ENCODE results near the gene LZIC. TPM values are rescaled to one million over a fixed set of nuclear protein-coding genes. Genes with fewer than 3 reads are reported as not detected.
A peak's percentile ranks its signal among the peaks of the same experiment; 100 is the strongest.
"Not testable (repeated sequence)": the region's sequence is repeated elsewhere in the genome, so short reads cannot be mapped to it uniquely, and the experiment has no call there.

Gene LZIC
- 29.1 and 31.0 TPM in 2 replicates for total RNA-seq

DNA sequence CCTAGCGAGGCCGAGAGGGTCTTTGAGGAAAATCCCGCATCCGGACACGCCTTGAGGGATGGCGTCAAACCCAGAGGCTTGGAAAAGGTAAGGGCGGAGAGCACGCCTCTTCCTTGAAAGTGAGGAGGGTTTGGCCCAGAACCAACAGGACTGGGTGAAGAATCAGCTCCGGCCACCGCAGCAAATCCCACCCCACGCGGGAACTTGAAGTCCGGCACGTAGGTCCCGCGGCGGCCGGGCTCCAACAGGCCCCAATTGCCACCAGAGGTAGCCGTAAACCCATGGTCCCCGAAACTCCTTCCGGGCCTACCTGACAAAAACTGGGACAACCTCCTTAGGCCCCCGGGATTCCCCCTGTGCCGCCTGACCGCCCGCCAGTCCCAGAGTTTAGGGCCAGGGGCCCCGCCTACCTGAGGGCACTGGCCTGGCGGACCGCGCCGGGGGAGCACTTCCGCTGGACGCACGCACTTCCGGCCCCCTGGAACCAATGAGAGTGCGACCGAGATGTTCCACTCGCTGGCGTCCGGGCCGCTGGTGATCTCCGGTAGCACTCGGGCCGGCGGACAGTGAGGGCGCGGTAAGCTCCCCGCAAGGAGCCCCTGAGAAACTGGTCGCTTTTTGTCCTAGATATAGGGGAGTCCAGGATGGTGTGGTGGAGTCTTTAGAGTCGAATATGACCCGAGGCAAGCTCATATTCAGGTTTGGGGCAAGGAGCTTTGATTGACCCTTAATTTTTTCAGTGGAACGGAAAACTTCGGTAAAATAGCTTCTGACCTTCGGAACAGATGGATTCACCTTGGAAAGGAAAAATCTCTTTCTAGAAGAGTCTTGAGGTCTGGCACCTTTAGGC is at the start of gene LZIC, which contains the start of gene NMNAT1:
LZIC (minus strand) TSS at position 453 of the 850 bp plus-strand sequence. CDS start 6,772 bp downstream, outside the sequence.
NMNAT1 (plus strand) TSS at position 537 of the 850 bp plus-strand sequence. CDS start 28,599 bp downstream, outside the sequence.
- peak; percentile 97 for DNase-seq

DNA sequence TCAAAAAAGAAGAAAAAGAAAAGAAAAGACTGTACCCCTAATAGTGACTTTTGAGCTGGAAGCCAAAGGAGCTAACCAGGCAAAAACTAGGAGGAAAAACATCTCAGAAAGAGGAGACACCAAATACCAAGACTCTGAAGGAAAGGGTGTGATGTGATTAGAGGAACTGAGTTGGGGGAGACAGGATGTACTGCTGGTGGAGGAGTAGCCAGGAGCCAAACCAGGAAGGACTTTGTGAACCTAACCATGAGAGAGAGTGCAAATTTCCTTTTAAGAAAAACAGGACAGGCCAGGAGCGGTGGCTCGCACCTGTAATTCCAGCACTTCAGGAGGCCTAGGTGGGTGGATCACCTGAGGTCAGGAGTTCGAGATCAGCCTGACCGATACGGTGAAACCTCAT is 49.7 kb upstream of the LZIC start:
- peak; percentile 30 for DNase-seq

DNA sequence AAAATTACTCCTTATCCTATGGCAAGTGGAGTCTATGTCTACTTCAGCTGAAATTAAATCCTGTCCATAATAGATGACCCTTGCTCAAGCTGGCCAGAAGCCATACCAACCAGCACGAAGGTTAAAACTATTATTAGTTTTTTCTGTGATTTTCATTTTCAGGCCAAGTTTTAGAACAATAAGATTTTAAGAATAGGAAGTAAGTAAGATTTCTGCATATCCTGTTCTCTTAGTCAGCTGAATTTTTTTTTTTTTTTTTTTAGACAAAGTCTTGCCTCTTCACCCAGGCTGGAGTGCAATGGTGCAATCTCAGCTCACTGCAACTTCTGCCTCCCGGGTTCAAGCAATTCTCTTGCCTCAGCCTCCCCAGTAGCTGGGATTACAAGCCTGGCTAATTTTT is 47.8 kb upstream of the LZIC start:
- DNase-seq = peak; percentile 87

DNA sequence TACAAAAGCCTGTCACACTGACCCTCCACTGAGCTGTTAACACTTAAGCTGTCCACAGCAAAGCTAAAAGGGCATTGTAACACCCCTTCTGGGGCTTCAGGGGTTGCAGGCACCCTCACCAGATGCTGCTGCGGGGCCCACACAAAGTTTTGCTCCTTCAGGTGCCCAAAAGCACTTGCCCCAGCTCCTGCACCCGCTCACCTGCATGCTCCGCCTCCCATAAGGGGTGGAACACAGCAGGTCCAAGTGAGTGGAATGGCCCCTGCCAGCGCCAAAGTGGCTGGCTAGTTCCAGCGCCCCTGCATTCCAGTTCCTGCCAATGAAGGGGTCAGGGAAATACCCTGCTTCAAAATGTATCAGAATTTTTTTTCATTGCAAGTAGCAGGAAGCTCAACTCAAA is 46.6 kb upstream of the LZIC start:
- DNase-seq = no peak

DNA sequence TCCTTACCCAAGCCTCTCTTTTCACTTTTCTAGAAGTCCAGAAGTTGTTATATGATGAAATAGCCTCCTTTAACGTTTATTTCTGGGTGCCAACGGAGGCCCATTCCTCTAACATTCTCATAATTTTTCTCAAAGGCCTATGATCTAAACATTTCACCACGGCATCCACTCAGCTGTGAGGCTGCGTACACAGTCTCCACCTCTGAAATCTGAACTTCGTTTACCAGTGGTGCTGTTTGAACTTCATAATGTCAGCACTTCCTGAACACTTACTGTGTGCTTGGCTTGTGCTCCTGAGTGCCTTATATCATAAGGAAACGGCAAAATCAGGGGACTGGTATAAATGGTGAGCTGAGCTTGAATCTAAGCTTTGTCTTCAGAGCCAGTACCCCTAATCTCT is 41.8 kb upstream of the LZIC start:
- no peak for DNase-seq

DNA sequence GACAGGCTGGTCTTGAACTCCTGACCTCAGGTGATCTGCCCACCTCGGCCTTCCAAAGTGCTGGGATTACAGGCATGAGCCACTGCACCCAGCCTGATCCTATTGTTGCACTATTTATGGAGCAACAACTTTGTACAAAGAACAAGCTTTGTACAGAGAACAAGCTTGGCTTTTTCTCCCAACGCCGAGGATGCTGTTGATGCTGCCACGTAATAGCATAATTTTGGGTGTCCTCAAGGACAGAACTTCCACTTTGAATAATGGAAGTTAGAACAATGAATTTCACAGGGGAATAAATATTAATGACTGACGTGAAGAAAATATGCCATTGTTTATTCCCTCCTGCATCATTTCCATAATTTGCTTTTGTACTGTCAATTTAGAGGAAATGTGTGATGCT is 41.1 kb upstream of the LZIC start:
- DNase-seq = no peak

DNA sequence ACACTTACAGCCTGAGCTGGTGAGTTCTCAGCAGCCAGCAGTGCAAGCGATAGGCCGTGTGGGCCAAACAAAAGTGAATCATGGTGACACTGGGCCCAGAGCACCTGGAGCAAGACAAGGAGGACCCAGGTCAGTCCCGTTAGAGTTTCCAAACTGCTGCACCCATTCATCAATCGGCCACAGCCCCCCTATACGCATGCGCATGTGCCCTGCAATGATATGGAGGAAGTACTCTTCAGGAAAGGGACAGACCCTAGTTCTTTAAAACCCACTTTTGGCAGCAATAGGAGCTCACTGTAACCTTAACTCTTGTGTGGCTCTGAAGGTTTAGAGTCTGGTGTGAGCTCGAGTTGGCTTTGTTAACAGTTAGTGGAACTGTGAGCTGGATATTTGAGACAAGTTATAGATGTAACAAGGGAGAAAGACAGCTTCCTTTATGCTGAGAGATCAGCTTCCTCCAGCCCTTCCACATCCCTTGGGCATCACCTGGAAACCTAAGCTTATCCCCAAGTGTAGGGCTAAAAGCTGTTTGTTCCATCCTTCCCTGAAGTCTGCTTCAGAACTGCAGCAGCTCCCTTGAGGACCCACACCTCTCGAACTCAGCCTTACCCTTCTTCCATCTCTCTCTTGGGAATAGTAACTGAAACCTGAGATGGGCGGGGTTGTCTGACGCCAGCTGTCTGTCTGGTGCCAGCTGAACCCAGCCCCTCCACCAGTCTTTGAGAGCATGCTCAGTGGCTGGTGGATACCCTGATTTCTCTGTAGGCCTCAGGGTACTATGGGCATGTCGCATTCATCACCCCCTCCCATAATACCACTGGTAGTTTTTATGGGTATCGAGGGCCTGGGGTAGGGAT is 17.7 kb upstream of the LZIC start:
- DNase-seq = no peak

DNA sequence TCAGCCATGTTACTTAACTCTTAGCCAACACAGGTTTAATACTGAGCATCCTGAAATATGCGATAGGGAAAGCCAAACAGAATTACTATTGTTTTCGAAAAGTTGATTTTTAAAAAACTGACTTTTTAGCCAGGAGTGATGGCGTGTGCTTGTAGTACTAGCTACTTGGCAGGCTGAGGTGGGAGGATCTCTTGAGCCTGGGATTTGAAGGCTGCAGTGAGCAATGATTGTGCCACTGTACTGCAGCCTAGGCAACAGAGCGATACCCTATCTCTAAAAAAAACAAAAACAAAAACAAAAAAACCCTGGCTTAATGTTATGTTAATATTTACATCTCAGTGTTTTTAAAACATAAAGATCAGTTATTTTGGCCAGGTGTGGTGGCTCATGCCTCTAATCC is 16.8 kb upstream of the LZIC start:
- DNase-seq = no peak

DNA sequence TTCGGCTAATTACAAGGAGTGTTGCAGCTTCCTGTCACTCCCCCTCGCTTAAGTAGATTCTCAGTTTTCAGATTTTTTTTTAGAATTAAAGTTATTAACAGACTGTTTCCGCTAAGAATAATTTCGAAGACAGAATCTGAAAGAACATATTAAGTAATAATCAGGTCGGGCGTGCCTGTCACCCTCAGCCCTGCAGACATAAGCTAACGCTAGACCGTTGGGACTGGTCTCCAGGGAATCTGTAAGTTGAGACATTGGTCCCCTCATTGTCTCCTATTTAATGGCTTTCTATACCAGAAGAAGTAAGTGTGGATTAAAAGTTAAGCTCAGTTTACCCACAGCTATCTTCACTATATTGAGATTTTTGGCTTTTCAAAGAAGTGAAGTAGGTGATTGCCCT is 14.5 kb upstream of the LZIC start:
- no peak for DNase-seq

DNA sequence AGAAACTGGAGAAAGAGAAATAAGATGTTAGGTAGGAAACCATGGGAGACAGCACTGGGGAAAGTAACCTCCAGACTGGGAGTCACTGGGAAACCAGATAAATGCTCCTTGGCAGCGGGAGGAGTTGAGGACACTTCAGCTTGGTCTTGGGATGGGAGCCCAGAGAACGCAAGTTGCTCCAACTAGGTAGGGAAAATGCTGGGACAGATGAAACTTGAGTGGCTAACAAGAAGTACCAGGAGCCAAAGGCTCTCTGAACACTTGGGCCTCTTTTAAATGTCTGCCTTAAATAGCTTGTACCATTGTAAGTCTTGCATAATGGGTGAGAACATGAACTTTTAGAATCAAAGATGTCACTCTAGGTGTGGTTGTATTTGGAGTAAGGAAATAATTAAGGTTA is 3.1 kb upstream of the LZIC start:
- no peak for DNase-seq

DNA sequence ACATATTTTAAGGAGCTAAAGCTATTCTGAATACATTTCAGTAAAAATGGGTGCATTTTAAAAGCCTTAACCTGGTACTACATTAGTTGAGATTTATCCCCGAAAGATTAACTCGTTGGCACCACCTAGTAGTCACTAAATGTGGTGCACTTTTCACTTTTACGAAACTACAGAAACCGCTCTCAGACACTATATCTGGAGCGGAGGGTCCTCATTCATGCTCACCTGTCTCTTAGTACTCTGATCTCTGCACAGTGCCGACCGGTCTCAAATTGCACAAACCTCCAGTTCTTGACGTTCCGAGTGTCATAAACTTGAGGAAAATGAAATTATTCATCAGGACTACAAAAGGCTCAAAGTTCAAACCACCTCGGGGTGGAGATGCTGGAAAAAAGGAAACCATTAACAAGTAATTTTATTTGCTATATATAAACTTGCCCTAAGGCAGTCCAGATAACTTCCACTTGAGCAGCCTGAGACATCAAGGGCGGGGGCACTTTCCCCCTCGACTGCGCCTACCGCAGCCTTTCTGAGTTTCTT is 722 bp downstream of the LZIC start:
- DNase-seq = peak; percentile 80

DNA sequence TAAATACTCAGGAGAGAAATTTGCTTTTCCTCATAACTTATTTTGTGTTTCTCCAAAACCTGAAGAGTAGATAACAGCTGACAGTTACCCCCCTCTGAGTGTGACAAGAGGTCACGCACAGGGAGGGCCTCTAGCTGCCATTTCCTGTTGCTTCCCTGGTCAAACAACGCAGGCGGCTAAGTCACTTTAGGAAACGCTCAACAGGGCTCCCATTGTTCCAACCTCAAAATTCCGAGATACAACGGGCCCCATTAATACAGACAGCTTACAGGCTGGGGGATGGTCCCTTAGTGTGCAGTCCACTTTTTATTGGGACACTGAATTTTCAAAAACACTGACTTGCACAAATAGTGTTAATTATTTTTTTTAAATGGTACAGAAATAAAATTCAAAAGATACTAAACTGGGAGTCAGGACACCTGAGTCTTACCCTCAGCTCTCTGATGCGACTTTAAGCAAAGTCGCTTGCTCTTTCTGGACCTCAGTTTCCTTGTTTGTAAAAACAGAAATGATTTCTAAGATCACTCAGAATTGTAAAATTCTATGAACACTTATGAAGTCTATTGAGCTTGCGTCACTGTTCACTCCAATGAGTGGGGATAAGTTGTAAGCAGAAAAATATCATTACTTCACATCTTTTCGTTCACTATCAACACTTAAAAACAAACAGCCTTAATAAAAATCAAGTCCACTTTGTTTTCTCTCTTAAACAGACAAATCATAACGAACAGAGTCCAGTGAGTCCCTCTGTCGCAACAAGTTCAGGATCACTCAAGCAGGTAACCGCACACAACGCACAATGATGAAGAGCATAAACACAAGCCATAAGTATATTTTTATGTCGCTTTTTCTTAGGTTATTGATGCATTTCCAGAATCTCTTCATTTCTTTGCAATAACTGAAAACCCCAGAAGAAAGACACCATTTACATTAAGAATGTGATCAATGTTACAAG is 13.5 kb downstream of the LZIC start:
- DNase-seq = peak; percentile 56

DNA sequence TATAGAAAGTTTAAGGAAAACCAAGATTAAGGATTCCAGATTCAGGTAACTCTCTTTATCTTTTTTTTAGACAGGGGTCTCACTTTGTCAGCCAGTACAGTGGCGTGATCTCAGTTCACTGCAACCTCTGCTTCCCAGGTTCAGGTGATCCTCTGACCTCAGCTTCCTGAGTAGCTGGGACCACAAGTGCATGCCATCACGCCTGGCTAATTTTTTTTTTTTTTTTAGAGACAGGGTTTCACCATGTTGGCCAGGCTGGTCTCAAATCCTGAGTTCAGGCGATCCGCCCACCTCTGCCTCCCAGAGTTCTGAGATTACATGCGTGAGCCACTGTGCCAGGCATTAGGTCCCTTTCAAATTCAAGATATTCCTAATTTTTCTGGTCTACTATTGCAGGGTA is 15.9 kb downstream of the LZIC start:
- no peak for DNase-seq

DNA sequence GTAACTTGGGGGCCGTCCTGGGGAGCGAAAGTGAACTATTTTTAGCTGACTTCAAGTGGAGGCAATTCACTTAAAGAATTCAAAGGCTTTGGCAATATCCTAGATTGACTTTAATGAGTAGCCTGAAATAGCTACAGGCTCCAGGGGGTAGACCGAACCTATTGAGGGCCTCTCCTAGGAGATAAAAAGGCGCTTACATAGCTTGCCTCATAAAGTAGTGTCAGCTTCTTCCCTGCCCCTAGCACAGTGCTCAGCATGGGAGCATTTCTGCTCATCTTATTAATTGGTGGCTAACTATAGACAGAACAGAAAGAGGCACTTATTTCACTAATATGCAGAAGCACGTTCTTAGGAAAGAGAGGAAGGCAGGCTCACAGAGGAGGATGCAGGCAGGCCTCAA is 20.8 kb downstream of the LZIC start:
- DNase-seq = no peak

DNA sequence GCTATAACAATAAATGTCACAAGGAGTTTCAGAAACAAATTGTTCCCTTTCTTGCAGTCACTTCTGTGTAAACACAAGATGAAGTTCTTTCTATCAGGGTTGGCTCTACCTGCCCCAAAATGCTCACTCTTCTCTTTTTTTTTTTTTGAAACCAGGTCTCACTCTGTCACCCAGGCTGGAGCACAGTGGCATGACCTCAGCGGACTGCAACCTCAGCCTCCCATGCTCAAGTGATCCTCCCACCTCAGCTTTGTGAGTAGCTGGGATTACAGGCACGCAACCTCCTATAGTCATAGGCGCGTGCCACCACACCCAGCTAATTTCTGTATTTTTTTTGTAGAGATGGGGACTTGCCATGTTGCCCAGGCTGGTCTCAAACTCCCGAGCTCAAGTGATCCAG is 22.6 kb downstream of the LZIC start:
- DNase-seq = no peak

DNA sequence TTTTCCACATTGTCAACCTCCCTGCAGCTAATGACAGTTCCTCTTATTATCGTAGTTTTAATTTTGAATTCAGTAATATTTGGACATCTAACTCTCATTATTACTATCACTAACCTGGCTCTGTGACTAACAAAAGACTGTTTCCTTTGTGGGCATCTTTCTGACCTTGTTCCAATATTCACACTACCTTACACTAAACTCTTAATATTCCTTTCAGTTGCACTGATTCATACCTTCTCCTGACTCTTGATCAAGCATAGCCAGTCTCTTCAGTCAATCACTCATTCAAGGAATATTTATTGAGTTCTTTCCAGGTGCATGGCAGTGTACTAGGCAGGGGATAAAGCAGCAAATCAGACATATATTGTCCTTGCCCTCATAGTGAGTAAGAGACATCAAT is 25.3 kb downstream of the LZIC start:
- no peak for DNase-seq

DNA sequence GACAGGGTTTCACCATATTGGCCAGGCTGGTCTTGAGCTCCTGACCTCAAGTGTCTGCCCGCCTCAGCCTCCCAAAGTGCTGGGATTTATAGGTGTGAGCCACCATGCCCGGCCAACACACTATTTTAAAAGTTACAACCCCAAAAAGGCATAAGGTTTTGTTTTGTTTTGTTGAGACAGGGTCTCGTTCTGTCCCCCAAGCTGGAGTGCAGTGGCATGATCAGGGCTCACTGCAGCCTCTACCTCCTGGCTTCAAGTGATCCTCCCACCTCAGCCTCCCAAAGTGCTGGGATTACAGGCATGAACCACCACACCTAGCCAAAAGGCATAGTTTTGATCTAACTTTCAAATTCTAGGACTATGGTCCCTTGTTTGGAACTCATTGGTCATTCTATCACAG is 25.7 kb downstream of the LZIC start:
- not testable (repeated sequence) for DNase-seq

DNA sequence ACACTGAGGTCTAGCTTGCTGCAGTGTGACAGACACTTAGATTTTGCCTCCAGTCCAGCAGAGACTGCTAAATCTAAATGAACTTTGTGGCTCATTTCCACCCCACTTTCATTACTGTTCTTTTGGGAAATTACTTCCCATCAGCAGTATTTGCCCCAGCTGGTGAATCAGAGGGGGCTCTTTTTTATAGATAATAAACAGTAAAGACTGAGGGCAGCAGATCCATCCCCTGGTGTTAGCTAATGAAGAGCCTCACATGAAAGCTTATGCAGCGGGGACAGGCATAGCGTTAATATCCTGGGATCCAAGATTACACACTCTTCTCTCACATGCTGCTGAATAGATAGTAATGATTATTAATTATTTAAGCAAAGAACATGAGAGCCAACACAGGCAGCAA is 26.7 kb downstream of the LZIC start:
- DNase-seq = no peak

DNA sequence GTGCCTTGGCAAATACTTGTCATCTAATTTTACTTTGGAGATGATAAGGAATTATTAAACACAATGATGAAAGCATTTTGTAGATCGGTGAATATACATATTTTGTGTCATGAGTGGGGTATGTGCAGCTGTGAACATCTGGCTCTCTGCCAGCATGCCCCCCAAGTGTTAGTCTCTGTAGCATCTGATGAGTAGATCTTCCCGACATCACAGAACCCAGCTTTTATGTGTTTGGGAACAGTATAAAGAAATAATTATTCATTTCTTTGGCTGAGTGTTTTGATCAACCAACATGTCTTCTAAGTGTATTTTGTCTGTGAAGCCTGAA is 28.6 kb downstream of the LZIC start:
- DNase-seq = no peak

DNA sequence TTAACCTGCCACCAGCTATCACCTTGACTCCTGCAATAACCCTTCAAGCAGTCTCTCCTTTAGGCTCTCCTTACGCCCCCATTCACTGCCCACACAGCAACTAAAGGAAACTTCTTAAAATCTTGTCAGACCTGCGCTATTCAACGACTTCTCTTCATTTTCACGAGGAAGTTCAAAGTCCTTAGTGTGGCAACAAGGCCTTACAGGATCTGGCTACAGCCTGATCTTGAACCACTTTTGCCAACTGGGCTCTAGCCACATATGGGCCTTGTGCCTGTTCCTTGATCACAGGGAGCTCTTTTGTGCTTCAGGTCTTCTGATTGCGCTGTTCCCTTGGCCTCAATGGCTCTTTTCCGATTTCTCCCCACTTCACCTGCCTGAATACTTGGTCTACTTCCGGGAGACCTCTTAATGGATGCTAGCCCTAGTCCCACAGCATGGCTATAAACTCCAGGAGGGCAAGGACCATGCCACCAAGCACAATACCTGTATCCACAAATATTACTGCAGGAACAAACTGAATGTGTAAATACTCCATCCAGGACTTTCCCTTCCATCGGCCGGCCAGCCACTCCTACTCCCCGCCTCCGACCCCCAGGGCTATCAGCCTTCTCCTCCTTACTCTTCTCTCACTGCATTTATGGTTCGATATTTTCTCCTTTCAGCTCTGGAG is 30.8 kb downstream of the LZIC start:
- DNase-seq = no peak

DNA sequence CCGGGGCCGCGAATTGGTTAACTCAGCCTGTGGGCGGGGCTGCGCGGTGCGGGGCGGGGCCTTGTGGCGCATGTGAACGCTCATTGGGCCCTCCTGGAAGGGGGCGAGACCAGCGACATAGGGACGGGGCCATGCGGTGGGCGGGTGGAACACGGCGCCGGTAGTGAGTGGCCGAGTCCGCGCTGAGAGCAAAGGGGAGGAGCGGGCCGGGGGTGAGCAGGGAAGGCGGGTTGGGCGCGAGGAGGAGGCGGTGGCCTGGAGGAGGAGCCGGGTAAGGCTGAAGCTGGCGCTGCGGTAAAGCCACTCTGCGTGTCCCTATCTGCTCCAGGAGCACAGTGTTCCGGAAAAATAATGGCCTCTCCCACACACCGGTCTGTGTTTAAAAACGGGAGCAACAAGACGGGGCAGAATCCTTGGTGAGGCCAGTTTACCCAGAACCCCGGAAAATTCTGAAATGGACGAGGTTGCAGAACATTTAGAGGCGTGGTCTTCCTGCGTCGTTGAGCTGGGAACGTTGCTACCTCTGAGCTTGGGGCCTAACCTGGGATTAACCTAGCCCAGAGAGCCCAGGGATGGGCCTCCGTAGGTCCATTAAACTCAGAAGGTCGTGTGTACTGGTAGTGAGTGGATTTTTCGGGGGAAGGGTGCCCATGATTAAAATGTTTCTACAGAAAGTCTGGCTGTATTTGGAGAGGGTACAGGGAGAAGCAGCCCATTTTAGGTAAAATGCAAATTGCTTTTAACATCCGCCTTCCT is 32.6 kb downstream of the LZIC start:
- peak; percentile 100 for DNase-seq
